GM08714 (cell line): ENCODE results near the gene SRM.
"Not testable (repeated sequence)": the region's sequence is repeated elsewhere in the genome, so short reads cannot be mapped to it uniquely, and the experiment has no call there.

Experiments
- H3K4me3 ChIP-seq: fragments of 200-500 bp; sonication (Bioruptor generic); 2 replicates; pipeline ENCODE4 v1.5.1; 2014; ENCODE audit warnings: mild to moderate bottlenecking, low read length, inconsistent platforms
- ZNF274 ChIP-seq: IDR thresholded peaks from 2 replicates; pipeline ENCODE4 v1.6.1; 2012; ENCODE audit warnings: mild to moderate bottlenecking, low read depth, low read length

The SRM gene

GRCh38 chr1:11057477-11057876 is 2.3 kb downstream of the SRM start:
- no peak for TF ChIP-seq ZNF274
- H3K4me3 ChIP-seq: no peak overlapping the region

GRCh38 chr1:11056504-11056903 is 3.3 kb downstream of the SRM start:
- TF ChIP-seq ZNF274: no peak
- no peak overlapping the region for H3K4me3 ChIP-seq

- H3K4me3 ChIP-seq: no peak overlapping the region
- no peak for TF ChIP-seq ZNF274
Measured at GRCh38 chr1:11055676-11056075, 4.1 kb downstream of the SRM start.

DNA sequence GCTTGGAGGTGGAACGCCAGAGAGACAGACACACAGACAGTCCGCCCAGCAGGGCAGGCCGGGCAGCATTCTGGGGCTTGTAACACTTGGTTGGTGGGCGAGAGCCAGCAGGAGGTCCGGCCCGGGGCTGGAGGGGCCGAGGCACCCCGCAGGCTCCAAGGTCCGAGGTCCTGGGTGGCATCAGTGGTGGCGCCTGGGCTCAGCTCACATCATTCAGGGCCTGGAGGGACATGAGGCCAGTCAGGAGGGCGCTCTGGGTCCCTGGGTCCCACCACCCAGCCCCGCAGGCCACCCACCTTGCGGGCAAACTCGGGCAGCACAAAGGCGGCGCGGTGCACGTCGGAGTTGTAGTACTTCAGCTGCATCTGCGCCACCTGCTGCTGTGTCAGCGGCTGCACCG is 5.2 kb downstream of the SRM start:
- no peak overlapping the region for H3K4me3 ChIP-seq
- TF ChIP-seq ZNF274: no peak

- no peak overlapping the region for H3K4me3 ChIP-seq
- TF ChIP-seq ZNF274: no peak
Measured at GRCh38 chr1:11054181-11054580, 5.6 kb downstream of the SRM start.

DNA sequence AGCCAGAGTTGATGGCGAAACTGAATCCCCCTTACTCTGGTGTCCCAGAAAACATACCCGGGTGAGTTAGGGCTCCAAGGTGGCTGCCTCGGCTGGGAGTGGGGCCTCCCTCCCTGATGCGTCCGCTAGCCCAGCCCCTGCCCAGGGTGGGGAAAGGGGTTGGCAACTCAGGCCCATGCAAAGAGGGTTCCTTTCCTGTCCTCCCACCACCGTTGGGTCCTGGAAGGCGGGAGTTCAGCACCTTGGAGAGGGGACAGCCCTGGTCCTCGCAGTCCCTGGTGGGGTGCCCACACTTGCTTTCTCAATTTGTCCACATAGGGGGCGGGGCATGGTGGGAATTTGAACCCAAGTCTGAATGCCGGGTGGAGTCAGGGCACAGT is 6.1 kb downstream of the SRM start:
- TF ChIP-seq ZNF274: no peak
- H3K4me3 ChIP-seq: no peak overlapping the region

DNA sequence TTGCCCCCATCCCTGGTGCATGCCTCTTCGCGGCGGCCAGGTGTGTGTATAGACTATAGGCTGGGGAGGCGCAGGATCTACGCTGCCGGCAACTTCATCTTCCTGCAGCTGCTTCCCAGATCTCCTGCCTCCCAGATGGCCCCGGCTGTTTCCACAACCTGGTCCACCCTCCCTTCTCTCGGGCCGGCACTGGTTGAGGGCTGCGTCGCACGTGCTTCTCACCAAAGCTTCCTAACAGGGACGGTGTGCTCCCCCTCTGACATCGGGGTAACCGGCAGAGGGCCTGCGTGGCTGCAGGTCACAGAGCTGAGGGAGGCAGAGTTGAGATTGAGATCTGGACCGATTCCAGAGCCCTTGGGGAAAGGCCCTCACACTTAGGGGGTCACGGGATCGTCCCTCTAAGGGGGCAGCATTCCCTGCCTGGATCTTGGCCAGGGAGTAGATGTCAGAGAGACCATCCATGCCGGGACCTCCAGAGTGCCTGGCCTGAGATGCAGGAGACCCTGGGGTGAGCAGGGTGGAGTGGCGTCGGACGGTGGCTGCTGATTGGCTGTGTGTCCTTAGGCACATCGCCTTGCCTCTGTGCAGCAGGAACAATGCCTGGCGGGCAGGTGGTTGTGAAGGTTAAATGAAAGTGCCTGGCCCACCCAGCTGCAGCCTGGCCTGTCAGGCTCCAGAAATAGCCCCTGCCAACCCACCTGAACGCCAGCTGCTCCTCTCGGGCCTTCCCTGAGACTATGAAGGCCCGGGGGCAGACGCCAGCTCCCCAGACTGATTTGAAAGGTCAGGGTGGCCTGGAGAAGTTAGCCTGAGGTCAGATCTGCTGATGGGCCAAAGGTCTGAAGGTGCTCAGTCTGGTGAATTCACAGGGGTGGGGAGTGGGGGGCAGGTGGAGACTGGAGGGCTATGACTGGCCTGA is 6.7 kb downstream of the SRM start:
- TF ChIP-seq ZNF274: no peak
- no peak overlapping the region for H3K4me3 ChIP-seq

DNA sequence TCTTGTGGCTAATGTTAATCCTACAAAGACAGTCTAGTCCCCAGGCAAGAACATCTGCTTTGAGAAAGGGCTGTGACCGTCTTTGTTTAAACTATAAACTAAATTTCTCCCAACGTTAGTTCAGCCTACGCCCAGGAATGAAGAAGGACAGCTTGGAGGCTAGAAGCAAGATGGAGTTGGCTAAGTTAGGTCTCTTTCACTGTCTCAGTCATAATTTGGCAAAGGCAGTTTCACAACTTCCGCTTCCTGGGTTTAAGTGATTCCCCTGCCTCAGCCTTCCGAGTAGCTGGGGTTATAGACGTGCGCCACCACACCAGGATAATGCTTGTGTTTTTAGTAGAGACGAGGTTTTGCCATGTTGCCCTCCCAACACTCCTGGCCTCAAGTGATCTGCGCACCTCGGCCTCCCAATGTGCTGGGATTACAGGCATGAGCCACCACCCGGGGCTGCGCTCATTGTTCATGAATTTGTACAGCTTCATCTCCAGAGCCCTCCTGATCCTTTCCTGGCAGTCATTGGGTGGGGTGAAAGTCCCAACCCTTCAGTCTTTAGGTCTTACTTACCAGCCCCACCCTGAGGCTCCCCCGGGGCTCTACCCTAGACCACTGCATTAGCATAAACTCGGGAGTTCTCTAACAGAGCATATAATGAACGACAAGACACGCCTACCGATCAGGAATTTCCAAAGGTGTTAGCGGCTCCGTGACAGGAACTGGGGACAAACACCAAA is 7.9 kb downstream of the SRM start:
- TF ChIP-seq ZNF274: no peak
- H3K4me3 ChIP-seq: no peak overlapping the region

GRCh38 chr1:11051121-11051520 is 8.7 kb downstream of the SRM start:
- H3K4me3 ChIP-seq: not testable (repeated sequence)

- no peak for TF ChIP-seq ZNF274
- H3K4me3 ChIP-seq: no peak within 1 kb of the TSS
Measured at GRCh38 chr1:11046625-11047365, 13.0 kb downstream of the SRM start, which contains the start of gene MASP2. TSS of gene MASP2 (minus strand) at chr1:11047239. CDS start at chr1:11047207, 32 bp downstream.

GRCh38 chr1:11046270-11046566 is 13.6 kb downstream of the SRM start:
- no peak overlapping the region for H3K4me3 ChIP-seq
- no peak for TF ChIP-seq ZNF274

- H3K4me3 ChIP-seq: no peak overlapping the region
- TF ChIP-seq ZNF274: no peak
Measured at GRCh38 chr1:11045428-11046269, 14.2 kb downstream of the SRM start.

- no peak overlapping the region for H3K4me3 ChIP-seq
- no peak for TF ChIP-seq ZNF274
Measured at GRCh38 chr1:11044849-11045427, 14.9 kb downstream of the SRM start.
